ENCODE data around the gene TMEM147. TPM values are rescaled to one million over a fixed set of nuclear protein-coding genes. Genes with fewer than 3 reads are reported as not detected.

The TMEM147 gene
- total and polyA plus RNA-seq, 2 of the 13 experiments (the other 11 are each of a cell fraction or from before 2014, with no cell fraction given), result 141 to 176 TPM

GRCh38 chr19:35569281-35569781 is 23.9 kb downstream of the TMEM147 start (continued):
- TF ChIP-seq POGK (CRISPR knock-in tag; conservative IDR thresholded peaks at IDR 0.05) (peak; percentile 71; the same call in 1 of the 2 replicates), ZNF674 (CRISPR knock-in tag; IDR thresholded peaks at IDR 0.05; ENCODE audit: low read depth) (no peak), MIXL1 (CRISPR knock-in tag; IDR thresholded peaks at IDR 0.05) (peak; percentile 60; the same call in 1 of the 2 replicates), ZNF768 (CRISPR knock-in tag; IDR thresholded peaks at IDR 0.05) (no peak), ZNF773 (CRISPR knock-in tag; IDR thresholded peaks at IDR 0.05; ENCODE audit: borderline replicate concordance) (no peak), ZNF543 (CRISPR knock-in tag; IDR thresholded peaks at IDR 0.05) (no peak), MYNN (CRISPR knock-in tag; IDR thresholded peaks at IDR 0.05; ENCODE audit: low read depth) (no peak), MTA3 (CRISPR knock-in tag; IDR thresholded peaks at IDR 0.05) (no peak), PRDM4 (CRISPR knock-in tag; IDR thresholded peaks at IDR 0.05; ENCODE audit: borderline replicate concordance) (no peak), ZNF747 (CRISPR knock-in tag; IDR thresholded peaks at IDR 0.05; ENCODE audit: borderline replicate concordance) (0 out of 2 replicates have a peak, but pooled peaks have one; percentile 42), POLR2AphosphoS2 (IDR thresholded peaks at IDR 0.05; ENCODE audit: low read depth, low read length) (no peak), ZBTB8A (CRISPR knock-in tag; IDR thresholded peaks at IDR 0.05; ENCODE audit: borderline replicate concordance, low read depth) (no peak), PCBP1 (IDR thresholded peaks at IDR 0.05; ENCODE audit: borderline replicate concordance, low read depth, low read length) (no peak), ZNF432 (CRISPR knock-in tag; IDR thresholded peaks at IDR 0.05; ENCODE audit: borderline replicate concordance) (no peak), ELK4 (CRISPR knock-in tag; IDR thresholded peaks at IDR 0.05; ENCODE audit: borderline replicate concordance) (no peak), TBL1XR1 (IDR thresholded peaks at IDR 0.05; ENCODE audit: borderline replicate concordance, low read length, partially characterized antibody) (no peak), NR2F1 (CRISPR knock-in tag; IDR thresholded peaks at IDR 0.05) (peak; percentile 73 to 82), ZNF703 (CRISPR knock-in tag; IDR thresholded peaks at IDR 0.05; ENCODE audit: borderline replicate concordance) (no peak), KLF9 (CRISPR knock-in tag; IDR thresholded peaks at IDR 0.05; ENCODE audit: low read depth) (no peak), SALL1 (CRISPR knock-in tag; IDR thresholded peaks at IDR 0.05) (peak; percentile 86), CBX5 (CRISPR knock-in tag; IDR thresholded peaks at IDR 0.05; ENCODE audit: borderline replicate concordance) (no peak; the same call in 1 of the 2 replicates), ZNF329 (CRISPR knock-in tag; IDR thresholded peaks at IDR 0.05; ENCODE audit: low read depth) (no peak), PHF8 (CRISPR knock-in tag; IDR thresholded peaks at IDR 0.05) (peak; percentile 32; the same call in 1 of the 2 replicates), FOXO4 (CRISPR knock-in tag; conservative IDR thresholded peaks at IDR 0.05) (0 out of 2 replicates have a peak, but pooled peaks have one; percentile 68), ZNF772 (CRISPR knock-in tag; IDR thresholded peaks at IDR 0.05) (peak; percentile 54; the same call in 1 of the 2 replicates)

Measured in HepG2 (cell line).